ENCODE measurements around the gene CA10. TPM values are rescaled to one million over a fixed set of nuclear protein-coding genes. Genes with fewer than 3 reads are reported as not detected.

The CA10 gene
- total and polyA plus RNA-seq, 2 of the 4 experiments (the other 2 are of a cell fraction) = not detected

- H3K79me1 ChIP-seq (ENCODE audit: low read depth in 1 of 2, low read length in 2 of 2) = no peaks in the 10 kb centered on the region
- H3K9me1 ChIP-seq (ENCODE audit: insufficient read depth, low read length) = no peaks in the 10 kb centered on the region
- no peak overlapping the region for H2AFZ ChIP-seq (replicated peaks; ENCODE audit: low read length, poor library complexity)
- ATAC-seq (ENCODE audit: low read depth) (no peak), DNase-seq (no peak)
- no peak overlapping the region for H2AK9ac ChIP-seq (replicated peaks; ENCODE audit: low read depth, low read length, poor library complexity)
- no peak overlapping the region for H3K9ac ChIP-seq (ENCODE audit: low read depth, low read length)
- no peaks in the 10 kb centered on the region for H4K20me1 ChIP-seq (ENCODE audit: insufficient read depth, low read length)
- CTCF ChIA-PET = no interaction called here
- H4K5ac ChIP-seq (ENCODE audit: low read depth, low read length) = no peak overlapping the region
- no peak overlapping the region for H3K4me3 ChIP-seq (ENCODE audit: insufficient read depth, low read depth, low read length)
- no peak overlapping the region for H2BK20ac ChIP-seq (ENCODE audit: low read depth, low read length)
- H3K27me3 ChIP-seq (ENCODE audit: control insufficient read depth, insufficient read depth, low read length) = no peaks in the 10 kb centered on the region
- no peak overlapping the region for H3K4me2 ChIP-seq (ENCODE audit: low read depth, low read length)
- no peaks in the 10 kb centered on the region for H3K36me3 ChIP-seq (ENCODE audit: control insufficient read depth, insufficient read depth, low read length)
- H3K9me3 ChIP-seq (ENCODE audit: control insufficient read depth, insufficient read depth, low read length) = peaks cover 20% of the 10 kb centered on the region
- dilution Hi-C loops (cut with HindIII; ENCODE audit: low sequenced_read_pairs, unreplicated experiment) (no loop called here), intact Hi-C loops (cut with micrococcal nuclease) (no loop called here), in situ Hi-C loops (cut with MboI; ENCODE audit: low sequenced_read_pairs) (no loop called here)
- H4K8ac ChIP-seq (ENCODE audit: low read depth in 2 of 2, low read length in 2 of 2) = no peak overlapping the region
- no peak overlapping the region for H2BK120ac ChIP-seq (ENCODE audit: low read depth, low read length)
- H2BK5ac ChIP-seq (ENCODE audit: low read depth, low read length, poor library complexity, severe bottlenecking) = no peak overlapping the region
- H3K14ac ChIP-seq (replicated peaks; ENCODE audit: low read depth, low read length) = no peak overlapping the region
- POLR2A ChIA-PET (ENCODE audit: unreplicated experiment) = no interaction called here
- no peak overlapping the region for H3K23ac ChIP-seq (ENCODE audit: low read depth, low read length)
- no peak overlapping the region for H4K91ac ChIP-seq (ENCODE audit: insufficient read depth, low read depth, low read length)
- no TSS peak for BruUV-seq (replicated peaks)
- H3K18ac ChIP-seq (ENCODE audit: low read depth, low read length) = no peak overlapping the region
- no peak overlapping the region for H2AK5ac ChIP-seq (ENCODE audit: low read depth, low read length)
- TF ChIP-seq FOS (IDR thresholded peaks at IDR 0.05; ENCODE audit: low read depth, low read length) (no peak), MAZ (IDR thresholded peaks at IDR 0.05; ENCODE audit: borderline replicate concordance, low read depth, low read length) (no peak), RAD21 (IDR thresholded peaks at IDR 0.05; ENCODE audit: low read length) (no peak), CHD1 (IDR thresholded peaks at IDR 0.05; ENCODE audit: low read depth, low read length) (no peak), POLR2A (IDR thresholded peaks at IDR 0.05; ENCODE audit: low read depth, low read length) (no peak), RCOR1 (IDR thresholded peaks at IDR 0.05; ENCODE audit: insufficient replicate concordance, low read length) (no peak), RFX5 (IDR thresholded peaks at IDR 0.05; ENCODE audit: low read depth, low read length) (no peak), SMC3 (IDR thresholded peaks at IDR 0.05; ENCODE audit: low read depth, low read length) (no peak), CTCF (conservative IDR thresholded peaks at IDR 0.05; ENCODE audit: low read depth, low read length) (no peak), MXI1 (IDR thresholded peaks at IDR 0.05; ENCODE audit: borderline replicate concordance, low read depth, low read length) (no peak), NFE2L2 (IDR thresholded peaks at IDR 0.05; ENCODE audit: low read depth, low read length) (no peak), USF2 (IDR thresholded peaks at IDR 0.05; ENCODE audit: low read depth, low read length) (no peak), CEBPB (IDR thresholded peaks at IDR 0.05; ENCODE audit: low read depth, low read length) (no peak), MAFK (IDR thresholded peaks at IDR 0.05; ENCODE audit: low read depth, low read length) (no peak), ELK1 (IDR thresholded peaks at IDR 0.05; ENCODE audit: borderline replicate concordance, low read depth, low read length) (no peak), BHLHE40 (IDR thresholded peaks at IDR 0.05; ENCODE audit: low read depth, low read length) (no peak)
- no CpG with 5 or more reads among the region's 1 CpG for WGBS, 2 experiments (ENCODE audit: extremely low coverage in 2 of 2, insufficient read length in 1 of 2)
- no peaks in the 10 kb centered on the region for H3K4me1 ChIP-seq (ENCODE audit: control insufficient read depth, insufficient read depth, low read length)
- H3K56ac ChIP-seq (ENCODE audit: extremely low read depth, insufficient read depth, low read length) = no peak overlapping the region
- H3K27ac ChIP-seq (ENCODE audit: insufficient read depth, low read length) = no peak overlapping the region
- no peak overlapping the region for H2BK15ac ChIP-seq (ENCODE audit: low read depth, low read length)
- H3K4ac ChIP-seq (ENCODE audit: low read depth, low read length) = no peak overlapping the region
Observed at GRCh38 chr17:51793686-51794085, 364.8 kb downstream of the CA10 start.
